Measurements from ENCODE around the gene RNF34. TPM values are rescaled to one million over a fixed set of nuclear protein-coding genes. Genes with fewer than 3 reads are reported as not detected.
"Not testable (repeated sequence)": the region's sequence is repeated elsewhere in the genome, so short reads cannot be mapped to it uniquely, and the experiment has no call there.

Gene RNF34
- total RNA-seq, 1 donor from 2014 or later, result 19.5 TPM

GRCh38 chr12:121383601-121384021 is 16.3 kb upstream of the RNF34 start:
- DNase-seq (ENCODE audit: missing footprints) (no peak), ATAC-seq (no peak)
- intact Hi-C loops (cut with DNase I), result no loop called here

DNA sequence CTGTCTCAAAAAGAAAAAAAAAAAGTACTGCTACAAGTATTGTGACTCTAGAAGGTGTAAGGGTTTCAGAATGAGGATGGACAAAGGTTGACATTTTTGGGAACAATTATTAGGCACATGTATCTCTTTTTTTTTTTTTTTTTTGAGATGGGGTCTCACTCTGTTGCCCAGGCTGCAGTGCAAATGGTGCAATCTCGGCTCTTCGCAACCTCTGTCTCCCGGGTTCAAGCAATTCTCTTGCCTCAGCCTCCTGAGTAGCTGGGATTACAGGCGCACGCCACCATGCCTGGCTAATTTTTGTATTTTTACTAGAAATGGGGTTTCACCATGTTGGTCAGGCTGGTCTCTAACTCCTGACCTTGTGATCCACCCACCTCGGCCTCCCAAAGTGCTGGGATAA is 15.0 kb upstream of the RNF34 start:
- intact Hi-C loops (cut with DNase I); DNase-seq (ENCODE audit: missing footprints); ATAC-seq: not testable (repeated sequence)

- DNase-seq (ENCODE audit: missing footprints) (no peak), ATAC-seq (no peak)
- intact Hi-C loops (cut with DNase I), result no loop called here
Observed at GRCh38 chr12:121388421-121388981, 11.4 kb upstream of the RNF34 start.

DNA sequence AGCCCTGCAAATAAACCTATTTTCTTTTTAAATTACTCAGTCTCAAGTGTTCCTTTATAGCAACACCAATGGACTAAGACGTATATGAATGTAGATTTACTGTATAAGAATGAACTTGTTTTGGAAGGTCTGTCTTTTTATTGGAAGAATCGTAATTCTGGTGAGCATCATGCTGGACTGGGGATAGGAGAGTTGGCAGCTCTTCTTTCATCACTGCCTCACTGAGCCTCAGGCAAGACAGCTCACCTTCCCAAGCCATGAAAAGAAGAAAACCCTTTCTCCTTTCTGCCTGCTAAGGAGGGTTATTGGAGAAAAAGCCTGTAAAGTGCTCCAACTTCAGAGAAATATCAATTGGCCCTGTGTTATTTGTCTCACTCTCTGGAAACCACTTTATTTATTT is 9.1 kb upstream of the RNF34 start:
- intact Hi-C loops (cut with DNase I), result no loop called here
- no peak for ATAC-seq
- DNase-seq (ENCODE audit: missing footprints), result no peak

GRCh38 chr12:121391619-121392324 is 8.1 kb upstream of the RNF34 start:
- ATAC-seq (no peak), DNase-seq (ENCODE audit: missing footprints) (no peak)
- intact Hi-C loops (cut with DNase I), result no loop called here

DNA sequence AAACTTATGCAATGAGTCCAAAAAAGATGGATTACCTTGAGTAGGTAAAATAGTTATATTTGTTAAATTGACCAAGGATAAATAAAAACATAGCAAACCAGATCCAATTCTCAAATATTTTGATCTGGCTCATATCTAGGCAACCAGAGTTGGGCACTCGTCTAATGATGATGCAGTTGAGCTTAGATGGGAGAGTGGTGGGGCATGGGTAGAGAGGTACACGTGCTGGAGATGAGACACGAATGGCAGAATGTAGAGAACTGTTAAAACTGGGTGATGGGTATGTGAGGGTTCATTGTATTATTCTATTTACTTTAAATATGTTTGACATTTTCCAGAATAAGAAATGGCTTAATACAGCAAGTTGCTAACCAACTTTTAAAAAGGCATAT is 7.6 kb upstream of the RNF34 start:
- no peak for DNase-seq (ENCODE audit: missing footprints)
- intact Hi-C loops (cut with DNase I), result no loop called here
- no peak for ATAC-seq

DNA sequence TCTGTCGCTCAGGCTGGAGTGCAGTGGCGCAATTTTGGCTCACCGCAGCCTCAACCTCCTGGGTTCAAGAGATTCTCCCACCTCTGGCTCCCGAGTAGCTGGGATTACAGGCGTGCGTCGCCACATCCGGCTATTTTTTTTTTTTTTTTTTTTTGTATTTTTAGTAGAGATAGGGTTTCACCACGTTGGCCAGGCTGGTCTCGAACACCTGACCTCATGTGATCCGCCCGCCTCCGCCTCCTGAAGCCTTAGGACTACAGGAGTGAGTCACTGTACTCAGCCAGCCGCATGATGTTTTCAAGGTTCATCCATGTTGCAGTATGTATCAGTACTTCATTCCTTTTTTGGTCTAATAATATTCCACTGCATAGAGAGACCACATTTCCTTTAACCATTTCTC is 2.4 kb upstream of the RNF34 start:
- DNase-seq (ENCODE audit: missing footprints) (no peak), ATAC-seq (no peak)
- intact Hi-C loops (cut with DNase I), result no loop called here

GRCh38 chr12:121398355-121398754 is 1.6 kb upstream of the RNF34 start:
- intact Hi-C loops (cut with DNase I), result no loop called here
- no peak for DNase-seq (ENCODE audit: missing footprints)
- no peak for ATAC-seq

- peak; percentile 62 for ATAC-seq
- intact Hi-C loops (cut with DNase I), result loop anchor here (2.0 kb wide), 1 partner anchor 48 kb away; the partner anchor contains the start of gene ANAPC5
Observed at GRCh38 chr12:121400332-121401139, 618 bp downstream of the RNF34 start.

GRCh38 chr12:121403721-121404120 is 3.8 kb downstream of the RNF34 start:
- intact Hi-C loops (cut with DNase I), result no loop called here
- no peak for ATAC-seq
- no peak for DNase-seq (ENCODE audit: missing footprints)

More at GRCh38 chr12:121400332-121401139, 618 bp downstream of the RNF34 start:
- peak; percentile 78 for DNase-seq (ENCODE audit: missing footprints)

GRCh38 chr12:121404734-121405133 is 4.8 kb downstream of the RNF34 start:
- DNase-seq (ENCODE audit: missing footprints) (no peak), ATAC-seq (no peak)
- intact Hi-C loops (cut with DNase I), result no loop called here

GRCh38 chr12:121405211-121405610 is 5.3 kb downstream of the RNF34 start:
- intact Hi-C loops (cut with DNase I), result no loop called here
- ATAC-seq (no peak), DNase-seq (ENCODE audit: missing footprints) (no peak)

DNA sequence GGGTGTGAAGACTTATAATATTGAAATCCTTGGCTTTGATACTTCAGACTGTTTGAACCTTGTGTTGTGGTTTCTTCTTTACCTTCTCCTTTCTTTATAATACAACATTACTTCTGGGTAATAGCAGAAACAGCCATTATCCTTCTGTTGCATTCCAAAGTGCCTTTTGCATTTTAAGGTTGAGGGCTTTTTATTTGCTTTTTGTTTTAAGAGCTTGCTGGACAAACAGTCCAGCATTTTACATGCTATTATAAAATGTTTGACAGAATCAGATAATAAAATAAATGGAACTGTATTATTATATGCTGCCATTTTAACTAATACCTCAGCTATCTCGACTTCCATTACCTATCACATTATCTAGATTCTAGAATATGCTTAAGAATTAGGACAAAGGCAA is 14.0 kb downstream of the RNF34 start:
- no peak for DNase-seq (ENCODE audit: missing footprints)
- intact Hi-C loops (cut with DNase I), result no loop called here
- ATAC-seq, result no peak

GRCh38 chr12:121417847-121418246 is 17.9 kb downstream of the RNF34 start:
- ATAC-seq (no peak), DNase-seq (ENCODE audit: missing footprints) (no peak)
- intact Hi-C loops (cut with DNase I), result no loop called here

DNA sequence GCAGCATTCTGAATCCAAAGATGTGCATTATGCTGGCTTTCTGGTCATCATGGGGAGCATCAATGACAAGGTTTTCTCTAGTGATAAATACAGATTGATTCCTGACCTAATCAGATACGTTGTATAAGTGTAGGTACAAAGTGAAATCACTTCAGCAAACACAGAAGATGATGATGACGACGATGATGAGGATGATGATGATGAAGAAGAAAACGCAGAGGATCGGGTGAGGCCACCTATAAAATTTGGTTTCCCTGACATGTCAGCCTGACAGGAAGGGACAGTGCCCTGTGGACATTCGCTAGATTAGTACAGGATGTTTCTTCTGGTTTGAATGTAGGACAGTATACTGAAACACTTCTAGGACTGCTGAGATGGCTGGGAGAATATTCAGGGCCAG is 20.2 kb downstream of the RNF34 start:
- intact Hi-C loops (cut with DNase I), result no loop called here
- DNase-seq (ENCODE audit: missing footprints) (no peak), ATAC-seq (no peak)

GRCh38 chr12:121423253-121423652 is 23.3 kb downstream of the RNF34 start:
- DNase-seq (ENCODE audit: missing footprints), result no peak
- no peak for ATAC-seq
- intact Hi-C loops (cut with DNase I), result no loop called here

DNA sequence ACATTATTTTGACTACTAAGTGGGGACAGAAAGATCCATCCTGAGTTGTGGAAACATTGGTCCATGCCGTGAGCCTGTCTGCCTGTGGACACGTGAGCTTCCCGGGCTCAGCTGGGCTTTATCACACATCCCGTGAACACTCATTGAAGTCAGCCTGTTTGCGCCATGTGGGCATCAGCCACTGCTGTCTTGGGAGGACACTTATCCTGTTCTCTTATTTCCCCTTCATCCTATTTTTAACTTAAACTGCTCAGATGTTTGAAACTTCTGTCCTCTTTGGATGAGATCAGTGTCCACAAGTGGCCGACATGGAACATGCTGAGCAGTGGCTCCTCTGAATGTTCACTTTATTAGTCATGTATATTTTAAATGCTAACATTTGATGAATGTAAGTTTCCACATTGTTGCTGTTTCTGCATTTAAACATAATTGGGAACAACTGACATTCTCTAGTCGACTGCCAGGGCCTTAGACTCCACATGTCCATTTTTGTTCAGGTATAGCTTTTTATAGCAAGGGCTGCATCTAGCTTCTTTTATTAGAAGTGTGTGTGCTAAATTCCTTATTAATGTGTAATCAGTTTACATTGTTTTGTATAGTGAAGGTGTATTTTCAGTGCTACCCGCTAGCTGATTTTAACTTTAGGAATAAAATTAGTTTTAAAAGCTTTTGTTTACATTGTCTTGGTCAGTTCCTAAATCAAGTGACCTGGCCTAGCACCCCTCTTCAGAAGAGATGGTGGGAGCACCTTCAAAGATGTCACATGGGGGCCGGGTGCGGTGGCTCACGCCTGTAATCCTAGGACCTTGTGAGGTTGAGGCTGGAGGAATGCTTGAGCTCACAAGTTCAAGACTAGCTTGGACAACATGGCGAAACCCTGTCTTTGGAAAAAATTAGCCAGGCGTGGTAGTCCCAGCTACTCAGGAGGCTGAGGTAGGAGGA is 24.0 kb downstream of the RNF34 start:
- intact Hi-C loops (cut with DNase I), result no loop called here
- DNase-seq (ENCODE audit: missing footprints) (no peak), ATAC-seq (peak; percentile 80)

DNA sequence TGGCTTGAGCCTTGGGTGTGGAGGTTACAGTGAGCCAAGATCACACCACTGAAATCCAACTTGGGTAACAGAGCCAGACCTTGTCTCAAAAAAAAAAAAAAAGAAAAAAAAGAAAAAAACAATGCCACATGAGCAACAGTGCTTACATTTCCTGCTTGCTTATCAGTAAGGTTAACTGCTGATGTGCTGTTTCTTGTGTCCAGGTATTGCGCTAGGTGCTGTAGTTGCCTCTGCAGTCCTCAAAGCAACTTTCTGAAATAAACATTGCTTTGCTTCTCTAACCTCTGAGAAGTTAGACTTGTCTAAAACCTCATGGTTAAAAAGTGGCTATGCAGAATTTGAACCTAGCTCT is 24.7 kb downstream of the RNF34 start:
- intact Hi-C loops (cut with DNase I), result no loop called here
- DNase-seq (ENCODE audit: missing footprints) (no peak), ATAC-seq (no peak)

- intact Hi-C loops (cut with DNase I), result no loop called here
- ATAC-seq (no peak), DNase-seq (ENCODE audit: missing footprints) (no peak)
Observed at GRCh38 chr12:121427556-121428050, 27.7 kb downstream of the RNF34 start.
